NCI-H146 treated with DMSO at 0.1 percent for 48 hours (cell line): ENCODE measurements around the gene CROT.

Source experiments
- DNase-seq: peaks from one replicate; lab custom pipeline; 2025; ENCODE audit not compliant: unreplicated experiment; lab: John Stamatoyannopoulos, UW

The CROT gene

GRCh38 chr7:87413951-87414793, 68.7 kb downstream of the CROT start:
- DNase-seq, result no peak

GRCh38 chr7:87414794-87415188, 69.3 kb downstream of the CROT start:
- DNase-seq, result no peak

- DNase-seq, result peak; percentile 39
Observed at GRCh38 chr7:87416682-87417587, 71.5 kb downstream of the CROT start.

GRCh38 chr7:87420173-87420572, 74.7 kb downstream of the CROT start:
- DNase-seq, result no peak

GRCh38 chr7:87424075-87424474, 78.6 kb downstream of the CROT start:
- DNase-seq, result no peak

GRCh38 chr7:87426160-87426559, 80.7 kb downstream of the CROT start:
- no peak for DNase-seq

- no peak for DNase-seq
Observed at GRCh38 chr7:87427288-87427687, 81.8 kb downstream of the CROT start.

- no peak for DNase-seq
Observed at GRCh38 chr7:87432536-87432935, 87.1 kb downstream of the CROT start.

GRCh38 chr7:87435546-87435945, 90.1 kb downstream of the CROT start:
- DNase-seq, result no peak

GRCh38 chr7:87445897-87446296, 100.4 kb downstream of the CROT start:
- DNase-seq, result no peak

GRCh38 chr7:87447116-87447635, 101.7 kb downstream of the CROT start:
- DNase-seq, result no peak

GRCh38 chr7:87448388-87448787, 102.9 kb downstream of the CROT start:
- DNase-seq, result peak; percentile 80
